IMR-90 (cell line): Measurements from ENCODE around the gene MINK1.

Experiments used
- CEBPB ChIP-seq: IDR thresholded peaks from 2 replicates; pipeline ENCODE4 v1.6.1; 2012; ENCODE audit warnings: low read depth, low read length, improper control_type of control experiment
- CTCF ChIP-seq: conservative IDR thresholded peaks from 2 replicates; pipeline ENCODE4 v1.5.1; 2012; ENCODE audit warnings: mild to moderate bottlenecking, low read depth, low read length, improper control_type of control experiment
- SMC3 ChIP-seq: fragments of 150-350 bp; IDR thresholded peaks from 2 replicates; pipeline ENCODE4 v1.6.1; 2016; ENCODE audit warnings: low read depth, mild to moderate bottlenecking, antibody characterized with exemption, low read length, moderate library complexity

- TF ChIP-seq CEBPB: no peak
- TF ChIP-seq SMC3: no peak
- TF ChIP-seq CTCF: no peak
Measured at GRCh38 chr17:4850246-4850645, 17.1 kb downstream of the MINK1 start.
